ENCODE data around the gene C16orf96. TPM values are rescaled to one million over a fixed set of nuclear protein-coding genes. Genes with fewer than 3 reads are reported as not detected.

The C16orf96 gene
- total and polyA plus RNA-seq, 2 donors (not counting 1 experiment from before 2014, with no cell fraction given) = 0.31 to 0.79 TPM

- WGBS (ENCODE audit: insufficient coverage) = 89% methylated on average over 11 of the region's 13 CpGs
- CTCF ChIA-PET = no interaction called here
Measured at GRCh38 chr16:4534151-4534790, 21.9 kb upstream of the C16orf96 start.

More at GRCh38 chr16:4534151-4534790, 21.9 kb upstream of the C16orf96 start:
- intact Hi-C loops (cut with micrococcal nuclease) = no loop called here
- TF ChIP-seq CTCF (IDR thresholded peaks at IDR 0.05) (no peak), EZH2 (IDR thresholded peaks at IDR 0.05; ENCODE audit: borderline replicate concordance, insufficient read depth, low read depth, low read length, poor library complexity, severe bottlenecking) (no peak)
- Mint-ChIP-seq H3K27ac (no peak overlapping the region), H3K27me3 (no peaks in the 10 kb centered on the region), H3K4me3 (no peak overlapping the region), H3K4me1 (peaks cover 25% of the 10 kb centered on the region), H3K9me3 (ENCODE audit: insufficient read depth) (no peaks in the 10 kb centered on the region)
- DNase-seq (no peak), ATAC-seq (ENCODE audit: low read depth) (no peak)
- H3K9ac ChIP-seq (ENCODE audit: low read length) = no peak overlapping the region
- H3K36me3 ChIP-seq (replicated peaks in 1 of 2; ENCODE audit: control extremely low read depth in 1 of 2, control insufficient read depth in 1 of 2, extremely low read depth in 1 of 2, insufficient read depth in 2 of 2, low read length in 1 of 2) = peaks cover 0 to 5% of the 10 kb centered on the region in 2 experiments
- no peak overlapping the region for H3K4me2 ChIP-seq (replicated peaks; ENCODE audit: low read depth, low read length, poor library complexity, severe bottlenecking)
- no peak overlapping the region for H2AFZ ChIP-seq (ENCODE audit: insufficient read depth, low read depth, low read length, poor library complexity, severe bottlenecking)
- peaks cover 56% of the 10 kb centered on the region for H3K79me2 ChIP-seq (ENCODE audit: control insufficient read depth, insufficient read depth, low read length)
- H3K9me3 ChIP-seq (ENCODE audit: control extremely low read depth in 1 of 3, control insufficient read depth in 2 of 3, insufficient read depth in 1 of 3, low read length in 2 of 3) = peaks cover 0 to 7% (median 6%) of the 10 kb centered on the region in 3 donors
- H3K27me3 ChIP-seq (replicated peaks in 1 of 4; ENCODE audit: control extremely low read depth in 1 of 4, control insufficient read depth in 3 of 4, insufficient read depth in 4 of 4, low read length in 3 of 4) = no peaks in the 10 kb centered on the region
- POLR2A ChIA-PET = no interaction called here
- no peak overlapping the region for H3K4me3 ChIP-seq (ENCODE audit: control extremely low read depth in 1 of 5, extremely low read depth in 1 of 5, insufficient read depth in 1 of 5, low read depth in 2 of 5, low read length in 4 of 5)
- no peaks in the 10 kb centered on the region for H4K20me1 ChIP-seq (ENCODE audit: control insufficient read depth, insufficient read depth, low read length, poor library complexity, severe bottlenecking)
- H3K27ac ChIP-seq (ENCODE audit: low read length in 2 of 2) = no peak overlapping the region
- peaks cover 16 to 23% of the 10 kb centered on the region in 2 donors for H3K4me1 ChIP-seq (ENCODE audit: control insufficient read depth in 2 of 2, insufficient read depth in 2 of 2, low read length in 2 of 2)
